NCI-H524 (cell line): Measurements from ENCODE around the gene ATXN1.
"Not testable (repeated sequence)": the region's sequence is repeated elsewhere in the genome, so short reads cannot be mapped to it uniquely, and the experiment has no call there.

Experiments used
- DNase-seq, 2 experiments: peaks; one replicate each; lab custom pipeline; 2025; lab: John Stamatoyannopoulos, UW

ATXN1 gene

DNA sequence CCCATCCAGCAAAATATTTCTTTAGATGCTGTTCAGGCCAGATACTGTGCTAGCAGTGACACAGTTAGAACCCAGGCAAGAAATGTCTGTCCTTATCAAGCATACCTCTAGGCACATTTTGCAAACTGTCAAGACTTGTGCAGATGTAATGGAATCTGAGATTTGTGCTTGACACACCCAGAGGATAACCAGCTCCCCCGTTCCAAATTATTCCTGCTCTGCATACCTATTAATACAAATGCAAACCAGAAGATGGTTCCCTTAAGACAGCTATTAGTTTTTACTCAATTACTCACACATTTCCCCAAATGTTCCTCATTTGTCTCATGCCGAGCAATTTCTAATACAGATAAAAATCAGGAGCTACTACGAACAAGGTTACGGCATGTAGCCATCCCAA lies 40.4 kb downstream of the ATXN1 start:
- no peak for DNase-seq

DNA sequence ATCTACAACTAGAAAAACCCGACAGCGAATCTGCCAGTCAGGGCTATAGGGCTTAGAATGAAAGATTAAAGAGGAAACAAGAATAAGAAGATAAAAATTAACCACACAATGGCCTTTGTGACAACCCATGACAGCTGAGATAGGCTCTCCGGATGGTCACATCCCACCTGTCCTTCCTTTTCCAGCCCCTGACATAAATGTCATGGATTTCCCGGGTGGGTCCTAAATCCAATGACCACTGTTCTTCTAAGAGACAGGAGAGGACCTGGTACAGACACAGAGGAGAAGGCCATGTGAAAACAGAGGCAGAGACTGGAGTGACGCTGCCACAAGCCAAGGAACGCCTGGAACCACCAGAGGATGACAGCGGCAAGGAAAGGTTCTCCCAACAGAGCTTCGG lies 41.8 kb downstream of the ATXN1 start:
- no peak for DNase-seq

DNA sequence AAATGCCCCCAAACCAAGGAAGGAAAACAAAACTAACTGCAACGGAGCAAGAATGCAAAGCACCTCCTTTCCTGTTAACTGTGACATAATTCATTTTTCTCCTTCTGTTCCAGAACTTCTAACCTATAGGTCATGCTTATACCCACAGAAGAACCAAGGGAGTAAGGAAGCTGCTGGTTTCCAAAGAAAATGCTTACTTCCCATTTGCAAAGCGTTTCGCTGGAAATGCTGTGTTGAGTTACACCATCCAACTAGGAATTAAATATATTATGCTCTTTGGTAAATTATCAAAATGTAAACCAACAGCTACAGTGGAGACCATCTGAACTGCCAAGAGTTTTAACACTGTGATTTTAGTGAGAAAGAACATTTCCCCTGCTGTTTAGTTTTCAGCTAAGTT lies 42.9 kb downstream of the ATXN1 start:
- DNase-seq, result no peak

DNA sequence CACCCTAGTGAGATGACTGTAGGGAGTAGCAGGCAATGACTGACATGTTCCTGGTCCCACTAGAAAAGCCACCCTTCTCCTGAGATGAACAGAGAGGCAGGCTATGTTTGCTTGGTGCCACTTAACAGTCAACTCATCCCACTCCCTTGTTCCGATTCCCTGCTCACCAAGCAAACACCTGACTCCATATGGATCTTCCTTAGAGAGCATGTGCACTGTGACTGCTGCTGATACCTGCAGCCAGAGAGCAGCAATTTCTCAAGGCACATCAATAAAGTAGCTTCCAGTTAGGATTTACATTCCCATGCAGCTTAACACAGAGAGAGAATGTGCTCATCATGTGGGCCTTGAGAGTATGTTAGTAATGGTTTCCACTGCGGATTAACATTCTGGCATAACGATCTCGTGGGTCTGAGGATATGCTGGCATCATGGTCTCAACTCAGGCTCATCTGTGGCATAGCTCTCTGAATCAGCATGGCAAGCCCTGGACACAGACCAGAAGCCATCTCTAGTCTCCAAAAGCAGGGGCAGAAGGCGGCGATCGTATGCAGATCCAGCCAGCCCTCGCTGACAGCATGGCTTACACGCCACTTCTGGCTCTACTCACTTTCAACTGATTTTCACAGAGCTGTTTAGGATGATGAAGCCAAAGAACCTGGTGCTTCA lies 43.9 kb downstream of the ATXN1 start:
- no peak for DNase-seq

DNA sequence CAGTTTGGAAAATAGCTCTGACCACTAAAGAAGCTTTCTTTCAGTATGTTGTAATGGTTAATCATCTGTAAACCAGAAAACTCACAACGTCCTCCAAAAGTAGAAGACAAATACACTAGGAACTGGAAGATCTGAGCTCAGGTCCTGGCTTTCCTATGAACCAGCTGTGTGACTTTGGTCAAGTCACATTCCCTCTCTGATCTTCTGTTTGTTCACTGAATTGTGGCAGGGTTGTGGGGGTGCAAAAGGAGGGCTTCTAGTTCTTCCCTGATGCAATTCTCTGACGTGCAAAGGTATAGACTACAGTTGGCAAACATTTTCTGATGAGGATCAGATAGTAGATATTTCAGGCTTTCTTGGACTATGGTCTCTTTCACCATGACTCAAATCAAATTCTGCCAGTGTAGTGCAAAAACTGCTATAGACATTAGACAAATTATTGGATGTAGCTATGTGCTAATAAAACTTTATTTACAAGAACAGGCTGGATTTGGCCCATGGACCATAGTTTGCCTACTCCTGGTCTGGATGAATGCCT lies 44.9 kb downstream of the ATXN1 start:
- DNase-seq, result no peak

DNA sequence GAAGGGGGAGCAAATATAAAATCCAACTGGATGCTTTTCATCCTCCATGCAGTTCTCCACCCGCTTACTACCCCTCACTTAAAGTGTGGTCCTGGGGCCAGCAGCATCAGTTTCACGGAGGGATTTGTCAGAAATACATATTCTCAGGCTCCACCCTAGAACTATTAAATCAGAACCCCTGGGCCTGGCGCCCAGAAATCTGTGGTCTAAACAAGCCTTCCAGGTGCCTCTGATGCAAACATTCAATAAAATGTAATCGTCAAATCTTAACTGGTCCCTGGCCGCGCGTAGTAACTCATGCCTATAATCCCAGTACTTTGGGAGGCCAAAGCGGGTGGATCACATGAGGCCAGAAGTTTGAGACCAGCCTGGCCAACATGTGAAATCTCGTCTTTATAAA lies 47.7 kb downstream of the ATXN1 start:
- no peak for DNase-seq

DNA sequence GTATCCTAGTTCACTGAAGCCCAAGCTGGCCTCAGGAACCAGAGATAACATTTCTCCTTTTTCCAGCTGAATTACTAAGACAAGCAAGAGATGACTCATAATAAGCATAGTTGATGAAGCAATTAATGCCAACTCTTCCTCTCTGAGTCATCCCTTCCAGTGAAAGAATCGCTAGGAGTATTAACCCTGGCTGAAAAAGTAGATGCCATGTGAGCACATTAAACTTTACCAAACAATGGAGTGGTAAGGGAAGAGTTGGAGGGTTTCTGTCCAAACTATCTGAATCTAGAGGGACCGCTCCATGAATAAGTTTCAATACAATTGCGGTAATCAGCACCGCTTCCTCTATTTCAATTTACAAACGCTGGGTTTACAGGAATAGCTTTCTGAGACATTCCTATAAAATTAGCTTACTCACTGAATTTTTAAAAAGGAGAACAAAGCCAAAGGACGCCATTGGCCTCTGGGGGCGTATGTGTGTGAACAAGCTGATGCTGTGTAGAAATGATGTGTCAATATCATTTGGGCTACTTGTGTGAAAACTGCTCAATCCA lies 48.3 kb downstream of the ATXN1 start:
- DNase-seq, result no peak

DNA sequence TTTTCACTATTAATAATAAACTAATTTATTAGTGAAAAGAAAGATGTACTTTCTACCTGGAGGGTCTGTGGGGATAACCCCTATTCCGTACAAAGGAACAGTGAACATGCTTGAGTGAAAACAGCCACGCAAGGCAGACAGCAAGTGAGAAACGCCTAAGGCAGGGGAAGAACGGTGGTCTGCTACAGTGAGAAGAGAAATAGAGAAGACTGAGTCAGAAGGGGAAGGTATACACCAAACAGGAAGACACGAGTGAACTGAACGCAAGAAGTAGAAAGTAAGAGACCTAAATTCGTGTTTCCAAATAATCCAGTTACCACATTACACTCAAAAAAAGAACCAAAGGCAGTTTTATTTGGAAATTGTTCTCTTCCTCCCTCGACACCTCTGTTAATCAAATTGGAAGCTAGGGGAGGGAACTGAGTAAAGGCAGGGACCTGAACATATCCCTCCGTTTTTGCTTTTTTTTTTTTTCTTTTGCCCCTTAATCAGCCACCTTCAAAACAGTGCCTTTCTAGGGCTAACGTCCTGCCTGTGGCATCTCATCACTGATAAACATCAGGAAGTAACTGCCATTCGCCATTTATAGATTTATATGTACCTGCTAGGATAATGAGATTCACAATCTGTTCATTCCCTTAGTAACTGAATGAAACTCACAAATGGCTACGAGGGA lies 48.9 kb downstream of the ATXN1 start:
- no peak for DNase-seq

DNA sequence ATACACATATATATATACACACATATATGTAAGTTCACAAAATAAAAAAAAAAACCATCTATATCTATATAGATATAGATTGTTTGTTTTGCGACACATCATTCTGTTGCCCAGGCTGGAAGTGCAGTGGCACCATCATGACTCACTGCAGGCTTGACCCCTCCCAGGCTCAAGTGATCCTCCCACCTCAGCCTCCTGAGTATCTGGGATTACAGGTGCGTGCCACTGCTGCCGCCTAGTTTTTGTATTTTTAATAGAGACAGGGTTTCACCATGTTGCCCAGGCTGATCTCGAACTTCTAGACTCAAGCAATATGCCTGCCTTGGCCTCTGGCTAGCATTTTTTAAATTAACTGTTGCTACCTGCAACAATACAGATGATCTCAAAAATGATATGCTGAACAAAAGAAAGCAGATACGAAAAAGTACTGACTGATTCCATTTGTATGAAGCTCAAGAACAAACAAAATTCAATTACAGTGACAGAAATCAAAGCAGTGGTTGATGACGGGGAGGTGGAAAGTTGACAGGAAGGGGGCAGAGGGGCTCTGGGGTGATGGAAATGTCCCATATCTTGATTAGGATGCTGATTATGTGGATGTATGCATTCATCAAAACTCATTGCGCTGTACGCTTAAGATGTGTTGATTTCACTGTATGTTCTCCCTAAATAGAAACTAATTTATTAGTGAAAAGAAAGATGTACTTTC lies 49.6 kb downstream of the ATXN1 start:
- DNase-seq, result no peak

DNA sequence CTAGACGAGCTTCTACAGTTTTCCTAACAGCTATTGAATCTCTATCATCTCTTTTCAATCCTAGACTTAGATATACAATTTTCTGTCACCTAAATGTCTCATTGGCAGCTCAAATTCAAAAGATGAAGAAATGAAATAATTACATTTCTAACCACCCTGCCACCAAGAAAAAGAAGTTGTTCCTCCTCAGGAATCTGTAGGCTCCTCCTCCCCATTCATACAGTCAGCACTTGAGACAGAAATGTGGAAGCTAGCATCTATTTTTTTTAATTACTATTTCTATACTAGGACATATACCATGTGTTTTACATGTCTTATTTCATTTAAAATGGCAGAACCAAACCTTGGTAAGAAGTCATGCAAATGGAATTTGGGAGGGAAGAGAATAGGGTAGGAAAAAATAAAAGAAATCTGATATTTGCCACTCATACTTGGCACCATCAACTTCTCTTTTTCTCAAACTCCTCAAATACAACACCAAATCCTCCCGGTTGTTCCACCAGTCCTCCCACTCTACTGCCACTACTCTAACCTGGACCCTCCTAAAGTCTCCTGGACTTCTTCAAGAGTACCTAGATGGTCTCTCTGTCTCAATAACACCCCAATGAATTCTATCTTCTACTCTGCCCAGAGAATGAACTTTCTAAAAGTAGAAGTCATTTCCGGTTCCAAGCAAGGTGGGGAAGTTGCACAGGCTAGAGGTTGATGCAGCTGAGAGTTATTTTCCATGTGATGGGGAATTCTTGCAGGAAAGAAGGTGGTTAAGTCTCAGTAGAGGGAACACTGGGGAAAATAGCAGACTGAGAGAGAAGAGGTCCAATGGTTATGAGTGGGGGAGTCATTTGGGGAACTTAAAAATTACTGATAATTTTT lies 54.1 kb downstream of the ATXN1 start:
- DNase-seq, result no peak

DNA sequence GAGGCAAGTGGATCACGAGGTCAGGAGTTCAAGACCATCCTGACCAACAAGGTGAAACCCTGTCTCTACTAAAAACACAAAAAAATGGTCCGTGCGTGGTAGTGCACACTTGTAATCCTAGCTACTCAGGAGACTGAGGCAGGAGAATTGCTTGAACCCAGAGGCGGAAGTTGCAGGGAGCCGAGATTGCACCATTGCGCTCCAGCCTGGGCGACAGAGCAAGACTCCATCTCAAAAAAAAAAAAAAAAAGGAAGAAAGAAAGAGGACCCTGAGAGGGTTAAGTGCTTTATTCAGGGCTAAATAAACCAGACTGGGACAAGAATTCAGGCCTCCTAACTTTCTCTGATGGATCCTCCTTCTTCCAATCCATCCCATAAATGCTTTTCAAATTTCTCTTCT lies 54.8 kb downstream of the ATXN1 start:
- not testable (repeated sequence) for DNase-seq

DNA sequence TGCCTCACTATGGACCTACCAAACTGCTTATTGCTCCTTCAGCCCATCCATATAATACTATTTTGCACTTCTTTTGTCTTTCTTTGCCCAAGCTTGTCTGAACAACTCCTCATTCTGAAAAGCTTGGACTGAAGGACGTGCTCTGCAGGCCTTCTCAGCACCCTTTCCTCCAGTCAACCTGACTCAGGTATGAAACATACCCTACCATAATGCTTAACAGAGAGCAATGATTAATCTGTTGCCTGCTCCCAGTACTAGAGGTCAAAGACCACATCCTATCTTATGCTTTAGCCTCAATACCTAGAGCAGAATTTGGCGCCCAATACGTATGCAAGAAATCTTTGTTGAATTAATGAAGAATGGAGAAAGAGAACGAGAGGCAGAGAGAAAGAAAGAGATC lies 55.2 kb downstream of the ATXN1 start:
- no peak for DNase-seq

DNA sequence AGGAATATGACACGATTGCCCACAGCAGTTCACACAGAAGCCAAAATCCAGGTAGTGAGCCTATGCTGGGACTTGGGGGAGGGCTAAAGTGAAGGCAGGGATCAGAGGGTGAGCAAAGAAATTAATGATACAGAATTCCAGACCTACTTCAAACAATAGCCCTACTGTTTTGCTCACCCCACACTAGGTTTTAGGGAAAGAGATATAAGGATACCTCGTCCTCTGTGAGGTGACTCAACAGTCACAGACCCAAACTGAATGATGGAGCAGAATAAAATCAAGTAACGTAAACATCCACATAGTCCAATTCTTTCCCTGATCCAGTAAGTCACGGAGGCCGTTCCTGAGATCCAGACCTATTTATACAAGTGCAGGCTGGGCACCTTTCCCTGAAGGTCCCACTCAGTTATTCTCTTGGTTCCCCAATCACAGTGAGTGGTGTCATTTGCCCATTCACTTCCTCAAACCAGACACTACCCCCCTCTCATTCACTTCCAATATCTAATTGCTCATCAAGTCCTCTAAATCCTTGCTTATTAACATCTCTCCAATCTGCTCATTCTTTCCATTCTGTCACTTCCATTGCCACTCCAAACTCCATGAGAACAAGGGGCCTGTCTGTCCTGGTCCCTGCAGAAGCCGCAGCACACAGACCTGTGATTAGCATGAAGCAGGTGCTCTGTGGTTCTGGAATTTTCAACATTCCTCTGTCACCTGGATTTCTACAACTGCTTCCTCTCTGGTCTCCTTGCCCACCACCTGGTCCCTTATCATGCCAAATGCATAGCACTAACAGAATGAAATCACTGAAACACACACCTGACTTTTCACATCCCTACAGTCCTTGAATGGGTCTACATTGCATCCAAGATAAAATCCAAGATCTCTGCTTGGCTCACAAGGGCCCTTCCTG lies 55.9 kb downstream of the ATXN1 start:
- DNase-seq, result no peak

DNA sequence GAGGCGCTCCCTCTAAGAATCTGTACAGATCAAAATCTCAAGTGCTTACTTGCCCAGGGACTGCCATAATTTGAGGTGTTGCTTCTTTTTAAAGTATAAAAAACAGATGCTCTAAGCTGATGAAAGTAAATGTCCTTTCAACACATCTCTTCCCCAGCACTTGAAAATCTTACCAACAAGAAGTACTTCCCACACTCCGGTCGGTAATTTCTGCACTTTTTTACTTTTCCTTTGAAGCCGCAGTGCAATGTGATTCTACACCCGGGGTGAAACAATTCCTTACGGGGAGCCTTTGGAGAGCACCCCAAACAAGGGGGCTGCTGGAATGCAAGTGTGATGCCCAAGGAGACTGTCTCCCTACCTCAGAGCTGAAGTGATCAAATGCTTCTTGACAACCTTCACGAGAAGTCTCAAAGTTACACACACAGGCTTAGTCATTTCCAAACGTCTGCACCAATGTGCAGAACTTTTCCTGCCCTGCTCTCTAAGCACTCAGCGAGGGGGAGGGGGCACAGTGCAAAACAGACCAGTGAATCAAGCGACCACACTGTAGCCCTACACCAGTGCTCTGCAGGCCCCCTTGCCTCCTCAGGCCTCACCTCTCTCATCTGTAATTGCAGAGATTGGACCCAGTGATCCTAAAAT lies 56.7 kb downstream of the ATXN1 start:
- no peak for DNase-seq

DNA sequence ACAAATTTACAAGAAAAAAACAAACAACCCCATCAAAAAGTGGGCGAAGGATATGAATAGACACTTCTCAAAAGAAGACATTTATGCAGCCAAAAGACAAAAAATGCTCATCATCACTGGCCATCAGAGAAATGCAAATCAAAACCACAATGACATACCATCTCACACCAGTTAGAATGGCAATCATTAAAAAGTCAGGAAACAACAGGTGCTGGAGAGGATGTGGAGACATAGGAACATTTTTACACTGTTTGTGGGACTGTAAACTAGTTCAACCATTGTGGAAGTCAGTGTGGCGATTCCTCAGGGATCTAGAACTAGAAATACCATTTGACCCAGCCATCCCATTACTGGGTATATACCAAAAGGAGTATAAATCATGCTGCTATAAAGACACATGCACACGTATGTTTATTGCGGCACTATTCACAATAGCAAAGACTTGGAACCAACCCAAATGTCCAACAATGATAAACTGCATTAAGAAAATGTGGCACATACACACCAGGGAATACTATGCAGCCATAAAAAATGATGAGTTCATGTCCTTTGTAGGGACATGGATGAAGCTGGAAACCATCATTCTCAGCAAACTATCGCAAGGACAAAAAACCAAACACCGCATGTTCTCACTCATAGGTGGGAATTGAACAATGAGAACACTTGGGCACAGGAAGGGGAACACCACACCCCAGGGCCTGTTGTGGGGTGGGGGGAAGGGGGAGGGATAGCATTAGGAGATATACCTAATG lies 58.5 kb downstream of the ATXN1 start:
- DNase-seq, result not testable (repeated sequence)

DNA sequence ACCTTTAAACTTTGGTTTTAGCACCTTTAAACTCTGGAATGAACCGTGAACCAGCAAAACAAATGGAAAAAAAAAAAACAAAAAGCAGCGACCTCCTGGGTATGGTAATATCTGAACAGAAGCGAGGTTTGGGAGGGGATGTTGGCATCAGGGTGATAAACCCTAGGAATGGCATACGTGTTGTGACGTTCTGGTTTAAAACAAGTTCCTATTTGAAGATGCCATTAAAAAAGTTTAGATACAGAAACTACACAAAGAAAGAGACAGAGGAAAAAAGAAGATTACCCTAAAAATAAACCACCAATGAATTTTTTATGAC lies 60.4 kb downstream of the ATXN1 start:
- no peak for DNase-seq

DNA sequence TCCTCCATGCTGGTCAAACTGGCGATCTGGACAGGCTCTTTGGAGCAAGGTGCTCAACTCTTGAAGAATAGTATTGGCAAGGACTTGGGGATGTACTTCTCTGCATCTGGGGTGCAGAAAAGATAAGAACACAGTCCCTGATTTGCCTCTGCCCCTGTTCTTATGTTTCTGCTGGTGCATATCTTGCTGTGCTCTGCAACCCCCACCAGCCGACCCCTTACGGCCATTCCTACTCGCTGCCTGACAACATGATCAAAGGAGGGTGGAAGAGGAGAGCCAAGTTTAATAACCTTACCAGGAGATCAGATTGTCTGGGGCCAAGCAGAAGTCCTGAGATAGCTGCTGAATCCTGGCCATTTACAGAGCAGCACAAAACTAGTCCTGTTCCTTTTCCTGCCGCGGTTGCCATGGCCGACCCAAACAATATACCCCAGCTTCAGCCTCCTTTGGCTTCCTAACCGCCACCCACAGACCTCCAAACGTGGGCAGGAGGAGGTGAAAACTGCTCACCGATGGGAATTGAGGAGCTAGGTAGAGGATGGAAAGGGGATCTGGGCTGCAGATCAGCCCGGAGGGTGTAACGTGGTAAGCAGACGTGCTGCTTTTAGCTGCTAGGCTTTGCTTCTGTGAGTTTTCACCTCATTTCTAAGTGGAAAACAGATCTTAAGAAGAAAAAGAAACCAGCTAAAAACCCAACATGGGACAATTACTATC lies 60.9 kb downstream of the ATXN1 start:
- no peak for DNase-seq

DNA sequence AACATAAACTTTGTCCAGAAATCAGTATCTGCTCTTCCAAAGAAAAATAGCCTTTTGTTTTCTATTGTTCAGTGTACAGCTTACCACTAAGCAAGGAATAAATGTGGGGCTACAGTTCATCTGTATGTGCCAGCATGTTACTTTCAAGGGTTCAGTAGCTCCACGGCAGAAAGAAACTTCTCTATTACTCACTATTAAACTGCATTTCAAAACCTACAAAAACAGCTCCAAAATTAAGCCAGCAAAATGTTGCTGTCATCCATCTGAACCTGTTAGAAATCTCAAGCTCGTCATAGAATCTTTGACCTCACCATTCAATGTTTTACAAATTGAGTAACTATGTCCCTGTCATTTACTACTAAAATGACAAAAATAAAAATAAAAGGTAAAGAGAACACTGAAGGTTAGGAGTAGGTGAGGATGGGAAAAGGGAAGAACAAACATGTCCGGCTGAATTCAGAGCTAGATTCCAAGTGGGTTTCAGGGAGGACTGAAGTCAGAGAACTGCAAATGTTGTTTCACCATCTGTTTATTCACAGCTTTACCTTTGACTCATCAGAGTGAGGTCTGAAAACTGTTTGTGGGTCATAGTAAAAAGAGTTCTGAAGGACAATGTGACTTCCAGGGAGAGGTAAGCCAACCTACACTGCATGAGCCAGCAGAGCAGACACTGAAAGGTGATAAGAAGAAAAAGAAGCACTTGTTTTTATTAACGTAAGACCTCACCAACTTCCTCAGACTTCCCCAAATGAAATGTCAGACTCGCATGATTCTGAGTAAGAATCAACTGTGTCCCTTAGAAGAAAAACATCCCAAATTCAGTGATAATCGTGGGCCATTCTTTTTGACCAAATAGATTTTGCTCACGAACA lies 62.0 kb downstream of the ATXN1 start:
- no peak for DNase-seq
